ENCODE results near the gene VPS36.
"Not testable (repeated sequence)": the region's sequence is repeated elsewhere in the genome, so short reads cannot be mapped to it uniquely, and the experiment has no call there.

VPS36 gene

DNA sequence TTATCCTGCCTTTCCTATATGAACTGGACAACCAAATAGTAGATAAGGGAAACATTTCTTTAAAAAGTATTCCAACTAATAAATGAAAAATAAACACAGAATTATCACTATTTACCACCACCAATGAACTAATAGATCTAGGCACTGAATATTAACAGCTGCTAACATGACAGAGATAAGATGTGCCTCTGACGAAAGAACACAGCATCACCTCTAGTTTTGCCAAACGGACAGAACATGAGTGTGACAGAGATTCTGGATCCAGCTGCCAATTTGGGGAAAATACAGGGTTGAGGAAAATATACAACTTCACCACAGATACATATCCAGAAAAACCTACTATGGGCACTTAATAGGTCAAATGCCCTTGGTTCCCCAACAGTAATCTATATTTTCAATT, 18.0 kb downstream of the VPS36 start:
- DNase-seq = no peak

DNA sequence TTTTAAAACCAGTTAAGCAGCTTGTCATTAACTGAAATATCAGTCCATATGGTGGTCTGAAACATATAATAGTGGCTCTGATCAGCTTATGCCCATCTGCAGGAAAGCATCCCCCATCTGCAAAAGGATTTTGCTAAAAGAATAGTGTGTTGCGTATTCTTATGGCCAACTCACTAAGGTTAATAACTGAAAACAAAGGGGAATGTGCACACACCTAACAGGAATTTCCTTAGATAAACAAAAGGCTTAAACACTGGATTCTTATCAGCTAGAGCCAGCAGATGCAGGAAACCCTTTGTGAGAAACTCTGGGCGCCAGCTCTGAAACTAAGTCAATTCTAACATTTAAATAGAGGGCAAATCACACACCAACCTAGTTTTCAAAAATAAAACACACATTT, 22.1 kb downstream of the VPS36 start:
- DNase-seq = no peak

DNA sequence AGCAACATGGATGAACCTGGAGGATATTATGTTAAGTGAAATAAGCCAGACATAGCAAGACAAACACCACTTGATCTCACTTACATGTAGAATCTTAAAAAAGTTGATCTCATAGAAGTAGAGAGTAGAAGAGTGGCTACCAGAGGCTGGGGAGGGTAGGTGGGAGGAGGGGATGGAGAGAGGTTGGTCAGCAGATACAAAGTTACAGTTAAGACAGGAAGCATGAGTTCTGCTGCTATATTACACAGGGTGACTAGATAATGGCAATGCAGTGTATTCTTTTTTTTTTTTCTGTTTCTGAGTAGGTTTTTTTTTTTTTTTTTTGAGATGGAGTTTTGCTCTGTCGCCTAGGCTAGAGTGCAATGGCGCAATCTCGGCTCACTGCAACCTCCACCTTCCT, 29.2 kb downstream of the VPS36 start:
- no peak for DNase-seq

DNA sequence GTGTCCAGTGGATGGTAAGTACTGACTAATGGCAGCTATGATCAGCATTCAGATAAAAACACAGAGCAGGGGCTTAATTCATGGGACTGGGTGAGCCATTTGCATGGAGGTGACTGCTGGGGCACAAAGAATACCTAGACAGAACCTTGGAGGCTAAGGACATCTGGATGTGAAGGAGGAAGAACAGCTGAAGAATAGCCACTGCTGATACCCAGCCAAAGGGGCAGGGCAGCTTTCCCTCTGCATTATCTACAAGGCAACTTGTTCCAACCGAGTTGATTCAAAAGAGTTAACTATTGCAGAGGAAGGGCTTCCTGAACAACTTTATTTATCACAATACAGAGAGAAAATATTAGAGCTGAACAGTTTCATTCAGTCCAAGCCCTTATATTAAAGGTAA, 31.4 kb downstream of the VPS36 start:
- DNase-seq = no peak

DNA sequence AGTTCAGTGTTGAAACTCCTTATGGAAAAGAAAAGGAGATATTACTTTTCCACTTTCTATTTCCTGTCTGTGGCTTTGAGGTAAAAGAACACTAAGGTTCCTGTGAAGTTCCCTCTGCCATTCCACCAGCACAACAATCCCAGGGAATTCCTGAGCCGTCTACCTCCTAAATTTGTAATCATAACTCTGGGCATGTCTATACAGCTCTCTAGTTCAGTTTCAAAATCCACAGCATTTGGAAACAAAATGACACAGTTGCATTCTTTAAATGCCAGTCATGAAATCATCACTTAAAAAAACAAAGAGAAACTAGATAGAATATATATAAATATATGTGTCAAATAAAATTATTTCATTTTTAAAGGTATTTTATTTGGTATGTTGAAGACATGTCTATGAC, 35.5 kb downstream of the VPS36 start:
- no peak for DNase-seq

- no peak for DNase-seq
Measured at GRCh38 chr13:52414051-52414450, 36.4 kb downstream of the VPS36 start.

GRCh38 chr13:52412128-52412527, 38.3 kb downstream of the VPS36 start:
- DNase-seq = no peak

DNA sequence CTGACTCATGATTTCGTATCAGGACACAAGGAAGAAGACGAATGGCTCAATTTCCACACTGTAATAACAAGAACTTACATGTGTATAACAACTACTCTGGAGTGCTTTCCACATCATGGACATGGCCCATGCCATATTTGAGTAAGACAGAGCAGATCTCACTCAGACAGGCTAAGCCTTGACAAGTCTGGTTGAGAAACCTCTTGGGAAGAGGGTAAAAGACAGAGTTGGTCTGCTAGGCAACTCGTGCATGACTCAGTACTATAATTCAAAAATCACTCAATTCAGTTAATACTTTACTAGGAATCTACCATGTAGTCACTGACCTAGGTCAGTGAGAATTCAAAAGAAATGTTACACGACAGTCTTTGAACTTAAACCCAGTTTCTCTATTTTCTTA, 38.8 kb downstream of the VPS36 start:
- no peak for DNase-seq

DNA sequence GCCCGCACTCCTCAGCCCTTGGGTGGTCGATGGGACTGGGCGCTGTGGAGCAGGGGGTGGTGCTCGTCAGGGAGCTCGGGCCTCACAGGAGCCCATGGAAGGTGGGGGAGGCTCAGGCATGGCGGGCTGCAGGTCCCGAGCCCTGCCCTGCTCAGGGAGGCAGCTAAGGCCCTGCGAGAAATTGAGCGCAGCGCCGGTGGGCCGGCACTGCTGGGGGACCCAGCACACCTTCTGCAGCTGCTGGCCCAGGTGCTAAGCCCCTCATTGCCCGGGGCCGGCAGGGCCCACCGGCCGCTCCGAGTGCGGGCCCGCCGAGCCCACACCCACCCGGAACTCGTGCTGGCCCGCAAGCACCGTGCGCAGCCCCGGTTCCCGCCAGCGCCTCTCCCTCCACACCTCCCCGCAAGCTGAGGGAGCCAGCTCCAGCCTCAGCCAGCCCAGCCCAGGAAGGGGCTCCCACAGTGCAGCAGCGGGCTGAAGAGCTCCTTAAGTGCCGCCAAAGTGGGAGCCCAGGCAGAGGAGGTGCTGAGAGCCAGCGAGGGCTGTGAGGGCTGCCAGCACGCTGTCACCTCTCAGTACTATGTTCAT, 42.3 kb downstream of the VPS36 start:
- not testable (repeated sequence) for DNase-seq

DNA sequence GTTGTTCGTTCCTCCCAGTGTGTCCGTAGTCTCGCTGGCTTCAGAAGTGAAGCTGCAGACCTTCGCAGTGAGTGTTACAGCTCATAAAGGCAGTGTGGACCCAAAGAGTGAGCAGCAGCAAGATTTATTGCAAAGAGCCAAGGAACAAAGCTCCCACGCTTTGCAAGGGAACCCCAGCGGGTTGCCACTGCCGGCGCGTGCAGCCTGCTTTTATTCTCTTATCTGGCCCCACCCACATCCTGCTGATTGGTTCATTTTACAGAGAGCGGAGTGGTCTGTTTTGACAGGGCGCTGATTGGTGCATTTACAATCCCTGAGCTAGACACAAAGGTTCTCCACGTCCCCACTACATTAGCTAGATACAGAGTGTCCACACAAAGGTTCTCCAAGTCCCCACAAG, 43.0 kb downstream of the VPS36 start:
- not testable (repeated sequence) for DNase-seq

DNA sequence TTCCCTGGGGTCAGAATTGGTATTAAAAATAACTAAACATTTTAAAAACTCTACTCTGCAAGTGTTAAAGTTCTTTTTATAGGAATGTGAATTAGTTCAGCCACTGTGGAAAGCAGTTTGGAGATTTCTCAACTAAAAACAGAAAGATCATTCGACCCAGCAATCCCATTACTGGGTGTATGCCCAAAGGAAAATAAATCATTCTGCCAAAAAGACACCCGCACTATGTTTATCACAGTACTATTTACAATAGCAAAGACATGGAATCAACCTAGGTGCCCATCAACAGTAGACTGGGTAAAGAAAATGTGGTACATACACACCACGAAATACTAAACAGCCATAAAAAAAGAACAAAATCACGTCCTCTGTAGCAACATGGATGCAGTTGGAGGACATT, 43.8 kb downstream of the VPS36 start:
- DNase-seq = no peak

DNA sequence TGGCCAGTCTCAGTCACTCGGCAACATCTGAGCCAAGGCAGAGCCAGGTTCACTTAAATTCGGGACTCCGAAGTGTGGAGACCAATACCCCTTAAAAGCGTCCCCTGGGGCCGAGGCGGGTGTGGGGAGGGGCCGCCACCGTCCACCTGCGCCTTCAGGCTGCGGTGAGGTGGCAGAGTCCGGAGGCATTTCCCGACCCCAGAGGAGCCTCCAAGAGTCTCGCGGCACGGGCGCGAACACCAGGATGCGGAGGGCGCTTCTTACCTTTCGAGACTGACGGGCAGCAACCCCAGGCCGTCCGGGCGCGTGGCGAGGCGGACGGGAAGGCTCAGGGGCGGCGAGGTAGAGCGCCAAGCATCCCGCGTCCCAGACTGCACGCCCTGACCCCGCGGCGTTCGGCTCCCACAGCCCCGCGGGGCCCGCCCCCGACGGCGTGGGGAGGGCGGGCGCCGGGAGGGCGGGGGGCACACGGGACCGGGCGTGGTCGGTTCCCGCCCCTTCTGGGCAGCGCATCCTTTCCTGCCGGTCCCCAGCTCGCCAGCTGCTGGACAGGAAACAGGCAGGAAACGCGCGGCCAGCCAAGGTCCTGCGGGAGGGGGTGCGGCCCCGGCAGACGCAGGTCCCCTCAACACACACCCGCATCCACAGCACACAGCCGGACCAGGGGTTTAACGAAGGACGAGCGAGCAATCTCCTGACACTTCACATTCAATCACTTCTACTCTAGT, 44.5 kb downstream of the VPS36 start, which contains the start of gene THSD1:
TSS of gene THSD1 (minus strand) at position 406 of the 728 bp plus-strand sequence. CDS start 3,572 bp downstream, outside the sequence.
- peak in 1 of 6 experiments; percentile 43 for DNase-seq

DNA sequence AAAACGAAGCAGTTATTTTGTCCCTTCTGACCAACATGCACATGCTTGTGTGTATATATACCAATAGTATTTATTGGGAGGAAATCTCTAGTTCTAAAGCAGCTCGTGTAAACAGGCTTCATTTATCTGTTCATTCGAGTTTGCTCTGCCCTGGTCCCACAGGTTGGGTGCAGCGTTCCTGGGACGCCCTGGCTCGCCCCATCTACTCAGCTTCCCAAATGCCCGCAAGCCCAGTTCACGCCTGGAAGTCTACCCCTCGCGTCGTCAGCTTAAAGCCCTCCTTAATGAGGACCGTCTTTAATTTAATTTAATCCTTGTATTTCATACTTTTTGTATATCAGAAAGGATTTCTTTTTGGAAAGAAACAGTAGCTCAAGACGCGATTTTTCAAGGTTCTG, 45.1 kb downstream of the VPS36 start:
- DNase-seq = no peak

DNA sequence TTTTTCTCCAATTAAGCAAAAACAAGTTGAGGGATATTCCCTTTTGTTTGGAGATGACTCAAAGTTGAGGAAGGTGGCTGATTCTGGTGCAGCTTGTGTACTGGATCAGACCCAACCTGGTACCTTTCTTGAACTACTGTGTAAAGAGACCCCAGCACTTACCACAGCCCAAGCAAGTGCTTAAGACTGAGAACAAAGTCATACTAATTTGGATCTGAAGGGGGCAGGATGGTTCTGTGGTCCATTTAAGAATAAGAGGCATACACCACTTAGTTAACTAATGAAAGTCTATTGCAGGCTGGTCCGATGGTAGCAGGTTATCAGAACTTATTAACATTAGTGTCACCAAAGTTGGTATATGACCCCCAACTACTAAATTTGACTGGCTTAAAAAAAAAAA, 50.7 kb downstream of the VPS36 start:
- DNase-seq = no peak

DNA sequence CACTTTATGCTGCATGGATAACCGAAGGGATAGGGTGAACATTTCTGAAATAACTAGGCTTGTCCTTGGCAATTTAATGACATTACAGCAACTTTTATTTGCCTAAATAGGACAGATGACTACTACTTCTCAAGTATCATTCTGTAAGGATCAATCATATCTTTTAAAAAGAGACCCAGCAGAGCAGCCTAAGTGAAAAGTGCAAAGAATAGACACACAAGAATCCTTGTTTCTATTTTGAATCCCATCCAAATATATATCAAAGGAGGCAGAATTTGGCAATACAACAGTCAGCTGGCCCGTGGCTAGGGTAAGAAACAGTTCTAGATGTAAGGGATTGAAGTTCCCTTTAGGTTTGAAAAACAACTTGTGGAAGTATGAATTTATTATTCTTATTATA, 51.4 kb downstream of the VPS36 start:
- no peak for DNase-seq

DNA sequence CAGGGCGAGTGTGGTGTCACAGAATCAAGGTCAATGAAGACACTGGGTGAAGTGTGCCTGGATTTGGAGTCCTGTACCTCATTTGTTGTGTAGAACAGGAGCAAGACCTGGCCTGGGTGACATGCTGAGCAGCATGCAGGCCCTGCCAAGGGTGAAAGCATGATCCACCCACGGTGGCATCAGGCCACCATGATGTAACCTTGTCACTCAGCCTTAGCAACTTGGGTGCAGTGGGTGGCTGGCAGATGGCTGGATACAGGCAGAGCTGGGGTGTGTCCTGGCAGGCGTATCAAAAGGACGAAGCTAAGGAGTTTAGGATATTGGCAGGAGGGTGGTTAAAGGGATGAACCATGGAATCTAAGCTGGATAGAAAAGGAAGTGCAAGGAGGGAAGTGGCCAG, 54.7 kb downstream of the VPS36 start:
- no peak for DNase-seq

- DNase-seq = no peak
Measured at GRCh38 chr13:52394586-52394985, 55.8 kb downstream of the VPS36 start.

DNA sequence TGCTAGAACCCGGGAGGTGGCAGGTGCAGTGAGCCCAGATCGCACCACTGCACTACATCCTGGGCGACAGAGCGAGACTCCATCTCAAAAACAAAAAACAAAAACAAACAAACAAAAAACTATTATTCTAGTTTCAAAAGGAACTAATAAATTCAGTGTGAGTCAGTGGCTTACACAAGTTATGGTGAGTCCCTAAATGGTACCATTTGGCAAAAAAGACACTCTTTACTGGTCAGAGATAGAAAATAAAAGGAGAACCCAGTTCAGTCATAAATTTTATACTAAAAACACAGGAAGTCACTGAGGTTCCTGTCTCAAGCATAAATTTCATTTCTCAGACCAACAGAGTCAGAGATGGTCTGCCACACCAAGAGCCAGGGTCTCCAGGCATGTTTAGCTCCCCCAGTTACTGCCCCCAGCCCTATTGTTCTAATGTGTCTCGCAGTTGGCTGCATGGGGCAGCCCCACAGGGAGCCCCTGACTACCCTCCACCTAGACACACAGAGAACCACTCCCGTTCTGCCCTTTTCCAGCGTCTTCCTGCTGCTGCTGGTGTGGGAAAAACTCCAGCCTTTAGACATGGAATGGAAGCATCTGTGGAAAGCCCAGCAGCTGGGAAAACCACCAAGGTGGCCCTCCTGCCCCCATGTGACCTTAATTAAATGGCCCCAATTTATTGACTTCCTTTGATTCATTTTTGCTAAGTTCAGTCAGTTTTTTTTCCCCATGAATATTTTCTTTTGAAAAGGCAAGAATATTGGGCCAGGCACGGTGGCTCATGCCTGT, 56.7 kb downstream of the VPS36 start:
- DNase-seq = no peak

- no peak for DNase-seq
Measured at GRCh38 chr13:52387721-52388120, 62.7 kb downstream of the VPS36 start.

GRCh38 chr13:52385870-52386269, 64.6 kb downstream of the VPS36 start:
- no peak for DNase-seq

- DNase-seq = no peak
Measured at GRCh38 chr13:52383366-52383765, 67.1 kb downstream of the VPS36 start.

- no peak for DNase-seq
Measured at GRCh38 chr13:52378312-52378711, 72.1 kb downstream of the VPS36 start.

GRCh38 chr13:52377898-52378297, 72.5 kb downstream of the VPS36 start:
- no peak for DNase-seq

DNA sequence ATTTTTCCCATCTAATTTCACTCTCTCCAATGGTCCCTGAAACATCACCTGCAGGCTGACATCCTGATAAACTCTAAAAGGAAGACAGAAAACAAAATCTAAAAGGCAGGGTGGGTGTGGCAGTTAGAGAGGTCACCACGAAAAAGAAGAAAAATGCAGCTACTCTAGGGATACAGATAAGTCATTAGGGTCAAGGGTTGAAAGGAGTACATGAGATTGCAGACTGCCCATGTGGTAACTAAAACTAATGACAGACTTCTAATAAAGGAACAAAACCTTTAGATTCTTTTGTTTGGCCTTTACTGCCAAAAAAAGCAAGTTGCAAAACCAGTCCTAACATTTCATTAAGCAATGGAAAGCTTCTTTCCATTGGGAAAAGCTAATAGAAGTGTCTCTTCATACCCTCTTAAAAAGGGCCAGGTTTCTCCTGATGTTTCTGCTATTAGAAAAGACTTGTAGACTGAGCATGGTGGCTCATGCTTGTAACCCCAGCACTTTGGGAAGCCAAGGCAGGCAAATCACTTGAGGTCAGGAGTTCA, 75.5 kb downstream of the VPS36 start:
- no peak for DNase-seq
